ENCODE measurements around the gene SLC25A27.

Gene SLC25A27

DNA sequence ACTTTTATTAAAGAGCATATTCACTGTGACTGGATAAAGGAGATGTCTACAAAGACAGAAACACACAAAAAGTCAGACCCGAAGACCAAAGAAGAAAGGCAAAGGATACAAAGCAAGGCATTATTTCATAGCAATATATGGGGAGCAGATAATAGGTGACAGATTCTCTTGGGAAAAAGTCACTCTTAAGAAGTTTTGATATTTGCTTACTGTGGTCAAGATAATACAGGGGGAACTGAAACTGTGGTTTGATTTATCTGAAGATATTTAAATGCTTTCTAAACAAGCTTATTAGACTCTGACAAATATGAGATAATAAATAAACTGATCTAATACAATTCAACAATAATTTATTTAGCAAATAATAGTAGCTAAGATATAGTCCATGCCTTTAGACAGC, 14.8 kb upstream of the SLC25A27 start:
- TF ChIP-seq GATA3 (IDR thresholded peaks at IDR 0.05; ENCODE audit: low read depth, low read length) = no peak
- no peak for TF ChIP-seq GATA2 (IDR thresholded peaks at IDR 0.05; ENCODE audit: low read depth, low read length)

DNA sequence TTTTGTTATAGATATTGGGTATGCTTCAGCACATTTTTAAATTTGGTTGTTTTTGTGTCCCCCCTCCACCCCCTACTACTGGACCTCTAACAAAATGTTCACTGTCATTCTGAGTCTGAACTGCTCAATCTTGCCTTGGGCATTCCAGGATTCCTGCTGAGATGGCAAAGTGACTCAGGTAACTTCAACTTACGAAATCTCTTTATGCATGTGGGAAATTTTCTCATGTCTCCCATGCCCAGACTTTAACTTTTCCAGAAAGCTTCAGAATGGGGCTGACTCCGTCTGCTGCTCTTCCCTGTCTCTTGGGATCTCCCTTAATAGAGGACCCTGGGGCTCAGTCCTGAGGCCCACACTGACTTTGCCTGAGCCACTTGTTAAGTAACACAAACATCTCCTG, 14.1 kb upstream of the SLC25A27 start:
- TF ChIP-seq GATA2 (IDR thresholded peaks at IDR 0.05; ENCODE audit: low read depth, low read length) (no peak), GATA3 (IDR thresholded peaks at IDR 0.05; ENCODE audit: low read depth, low read length) (no peak)

DNA sequence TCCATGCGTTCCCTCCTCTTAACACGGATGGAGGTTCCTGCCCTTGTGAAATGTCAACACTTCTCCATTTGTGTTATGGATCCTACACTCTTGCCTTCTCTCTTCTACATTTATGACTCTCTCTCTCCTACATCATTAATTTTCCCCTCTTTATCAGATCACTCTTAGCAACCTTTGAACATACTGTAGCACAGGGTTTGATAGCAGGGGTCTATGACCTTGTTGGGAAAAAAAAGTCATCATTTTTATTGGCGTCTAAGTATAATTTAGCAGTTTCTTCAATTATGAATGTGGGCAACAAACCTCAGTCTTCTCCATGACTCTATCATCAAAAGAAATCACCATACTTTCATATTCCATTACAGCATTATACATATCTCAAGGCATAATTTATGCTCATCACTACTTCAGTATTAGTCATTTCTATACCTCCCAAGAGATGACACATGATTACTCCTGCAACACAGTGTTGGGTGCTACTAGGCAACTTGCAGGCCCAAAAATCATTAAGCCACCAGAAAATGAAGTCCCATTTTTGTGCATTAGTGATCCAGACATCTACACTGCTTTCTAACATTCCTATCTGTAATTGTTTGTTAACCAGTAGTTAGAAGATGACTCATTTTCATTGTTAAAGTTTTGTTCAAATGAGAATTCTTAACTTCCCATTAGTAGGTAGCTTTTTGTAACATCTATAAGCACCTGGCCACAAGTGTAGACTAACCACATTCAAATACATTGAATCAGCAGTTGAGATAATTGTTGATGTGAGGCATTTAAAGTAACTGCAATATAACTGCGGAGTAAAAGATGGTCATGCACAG, 9.6 kb upstream of the SLC25A27 start:
- TF ChIP-seq GATA3 (IDR thresholded peaks at IDR 0.05; ENCODE audit: low read depth, low read length) (no peak), GATA2 (IDR thresholded peaks at IDR 0.05; ENCODE audit: low read depth, low read length) (no peak)

DNA sequence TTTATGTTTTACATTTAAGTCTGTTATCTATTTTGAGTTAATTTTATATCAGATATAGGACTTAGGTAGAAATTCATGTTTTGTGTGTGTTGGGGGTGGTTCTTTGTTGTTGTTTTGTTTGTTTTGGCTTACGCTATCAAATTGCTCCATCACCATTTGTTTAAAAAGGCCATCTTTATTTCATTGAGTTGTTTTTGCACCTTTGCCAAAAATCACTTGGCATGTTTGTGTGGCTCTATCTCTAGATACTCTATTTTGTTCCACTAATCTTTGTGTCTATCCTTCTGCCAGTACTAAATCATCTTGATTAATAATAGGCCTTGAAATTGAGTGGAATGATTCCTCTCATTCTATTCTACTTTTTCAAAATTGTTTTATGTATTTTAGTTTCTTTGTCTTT, 7.5 kb upstream of the SLC25A27 start:
- no peak for TF ChIP-seq GATA3 (IDR thresholded peaks at IDR 0.05; ENCODE audit: low read depth, low read length)
- no peak for TF ChIP-seq GATA2 (IDR thresholded peaks at IDR 0.05; ENCODE audit: low read depth, low read length)

DNA sequence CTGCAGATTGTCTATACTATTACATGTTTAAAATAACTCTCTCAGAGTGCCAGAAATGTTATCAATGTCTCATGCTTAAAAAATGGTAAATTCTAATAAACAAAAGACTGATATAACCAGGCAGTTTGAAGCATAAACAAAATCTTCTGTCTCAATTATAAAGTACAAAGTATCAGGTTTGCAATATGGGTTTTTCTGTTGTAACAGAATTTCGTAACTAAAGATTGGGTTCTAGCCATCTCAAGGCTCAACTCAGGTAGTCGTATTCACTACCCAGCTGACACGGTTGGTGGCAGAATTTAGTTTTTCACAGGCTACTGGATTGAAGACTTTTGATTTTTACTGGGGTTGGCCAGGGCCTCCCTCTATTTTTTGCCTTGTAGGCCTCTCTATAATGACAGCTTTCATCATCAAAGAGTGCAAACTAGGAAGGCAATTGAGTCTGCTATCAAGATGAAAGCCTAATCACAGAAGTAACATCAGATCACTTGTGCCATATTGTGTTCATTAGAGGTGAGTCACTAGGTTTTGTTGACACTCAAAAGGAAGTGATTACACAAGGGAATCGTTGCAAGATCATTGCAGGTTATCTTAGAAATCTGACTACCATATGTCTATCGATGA, 3.8 kb upstream of the SLC25A27 start:
- TF ChIP-seq GATA3 (IDR thresholded peaks at IDR 0.05; ENCODE audit: low read depth, low read length) (no peak), GATA2 (IDR thresholded peaks at IDR 0.05; ENCODE audit: low read depth, low read length) (no peak)

DNA sequence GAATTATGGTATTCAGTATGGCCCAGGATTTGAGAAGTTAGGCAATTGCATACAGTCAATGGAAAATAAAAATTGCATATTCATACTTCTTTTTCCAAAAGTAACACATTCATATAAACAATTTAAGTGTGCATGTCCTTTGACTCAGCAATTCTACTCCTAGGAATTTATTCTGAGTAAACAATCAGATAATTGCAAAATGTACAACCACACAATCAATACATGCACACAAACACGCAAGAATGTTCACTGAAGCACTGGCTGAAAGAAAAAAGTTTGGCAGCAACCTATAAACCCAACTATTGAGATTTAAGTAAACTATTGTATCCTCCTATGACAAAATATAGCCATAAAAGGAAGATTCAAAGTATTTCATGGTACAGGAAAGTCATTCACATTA, 1.8 kb upstream of the SLC25A27 start:
- TF ChIP-seq GATA2 (IDR thresholded peaks at IDR 0.05; ENCODE audit: low read depth, low read length) (no peak), GATA3 (IDR thresholded peaks at IDR 0.05; ENCODE audit: low read depth, low read length) (no peak)

DNA sequence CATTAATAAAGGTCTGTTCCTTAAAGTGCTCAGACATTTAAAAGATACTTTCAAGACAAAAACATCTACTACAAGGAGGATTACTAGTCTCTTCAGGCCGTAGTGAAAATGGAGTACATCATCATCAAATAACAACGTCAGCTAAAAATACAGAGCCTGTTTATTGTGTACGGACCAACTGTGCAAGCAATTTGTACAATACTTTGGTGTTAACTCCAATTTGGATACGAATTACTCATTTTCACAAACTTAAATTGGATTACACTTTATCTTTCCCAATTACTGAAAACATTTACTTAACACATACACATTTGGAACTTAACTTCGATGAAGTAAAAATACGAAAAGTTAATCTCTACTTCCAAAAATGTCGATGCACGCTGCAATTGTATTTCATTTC, 959 bp upstream of the SLC25A27 start:
- TF ChIP-seq GATA3 (IDR thresholded peaks at IDR 0.05; ENCODE audit: low read depth, low read length) = no peak
- no peak for TF ChIP-seq GATA2 (IDR thresholded peaks at IDR 0.05; ENCODE audit: low read depth, low read length)

DNA sequence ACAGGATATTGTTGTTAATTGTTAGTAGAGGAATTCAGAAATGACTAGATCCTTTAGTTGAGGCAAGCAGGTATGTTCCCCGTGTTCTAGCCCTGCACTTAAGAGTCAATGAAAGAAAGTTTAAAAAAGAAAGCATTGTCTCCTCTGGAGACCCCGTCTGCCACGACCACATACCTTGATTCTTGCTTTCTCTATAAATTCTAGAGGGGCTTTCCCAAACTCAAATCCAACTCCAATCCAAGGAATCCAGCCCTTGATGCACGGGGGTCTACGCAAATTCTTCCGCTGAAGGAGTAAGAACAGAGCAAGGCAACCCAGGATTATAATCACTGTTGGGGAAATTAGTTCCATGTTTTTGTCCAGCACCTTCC, 558 bp upstream of the SLC25A27 start:
- no peak for TF ChIP-seq GATA2 (IDR thresholded peaks at IDR 0.05; ENCODE audit: low read depth, low read length)
- no peak for TF ChIP-seq GATA3 (IDR thresholded peaks at IDR 0.05; ENCODE audit: low read depth, low read length)

DNA sequence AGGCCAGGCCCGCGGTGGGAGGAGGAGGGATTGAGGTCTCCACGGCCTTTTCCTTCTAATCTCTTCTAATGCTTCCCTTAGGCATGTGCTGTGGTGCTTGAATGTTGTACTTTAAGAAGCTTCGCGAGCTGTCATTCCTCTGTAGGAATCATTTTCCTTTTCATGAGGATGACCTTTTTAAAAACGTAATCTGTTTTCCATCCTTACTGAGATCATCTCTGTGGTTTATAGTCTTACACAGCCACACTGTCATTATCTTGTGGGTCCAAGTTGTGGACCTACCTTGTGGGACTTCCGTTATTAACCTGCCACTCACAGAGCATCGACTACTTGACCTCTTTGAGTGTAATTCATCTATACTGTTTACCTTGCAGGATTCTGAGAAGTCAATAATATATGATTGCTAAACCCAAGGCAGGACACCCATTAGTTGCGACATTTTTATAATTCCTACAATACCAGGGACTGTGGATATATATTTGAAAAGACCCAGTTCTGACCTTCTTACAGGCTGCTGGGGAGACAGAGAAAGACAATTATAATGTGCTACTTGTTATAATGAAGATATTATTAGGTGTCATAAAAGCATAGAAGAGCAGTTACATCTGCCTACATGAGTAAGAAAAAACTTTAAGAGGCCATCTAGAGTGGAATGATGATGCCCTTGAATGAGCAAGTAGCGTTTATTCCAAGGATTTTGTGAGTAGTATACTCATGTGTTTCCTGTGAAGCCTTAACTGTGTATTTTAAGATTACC, 842 bp downstream of the SLC25A27 start:
- TF ChIP-seq GATA3 (IDR thresholded peaks at IDR 0.05; ENCODE audit: low read depth, low read length) = no peak
- TF ChIP-seq GATA2 (IDR thresholded peaks at IDR 0.05; ENCODE audit: low read depth, low read length) = no peak

DNA sequence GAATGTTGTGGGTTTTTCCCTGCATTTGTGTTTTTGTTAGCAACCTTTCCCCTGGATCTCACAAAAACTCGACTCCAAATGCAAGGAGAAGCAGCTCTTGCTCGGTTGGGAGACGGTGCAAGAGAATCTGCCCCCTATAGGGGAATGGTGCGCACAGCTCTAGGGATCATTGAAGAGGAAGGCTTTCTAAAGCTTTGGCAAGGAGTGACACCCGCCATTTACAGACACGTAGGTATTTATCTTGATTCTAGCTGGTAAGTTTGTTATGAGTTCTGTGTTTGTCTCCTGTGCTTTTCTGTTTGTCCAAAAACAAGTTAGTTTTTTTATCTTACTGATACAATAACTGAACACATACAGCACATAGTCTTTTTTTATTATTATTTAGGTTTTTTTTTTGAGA, 3.0 kb downstream of the SLC25A27 start:
- TF ChIP-seq GATA2 (IDR thresholded peaks at IDR 0.05; ENCODE audit: low read depth, low read length) (no peak), GATA3 (IDR thresholded peaks at IDR 0.05; ENCODE audit: low read depth, low read length) (no peak)

DNA sequence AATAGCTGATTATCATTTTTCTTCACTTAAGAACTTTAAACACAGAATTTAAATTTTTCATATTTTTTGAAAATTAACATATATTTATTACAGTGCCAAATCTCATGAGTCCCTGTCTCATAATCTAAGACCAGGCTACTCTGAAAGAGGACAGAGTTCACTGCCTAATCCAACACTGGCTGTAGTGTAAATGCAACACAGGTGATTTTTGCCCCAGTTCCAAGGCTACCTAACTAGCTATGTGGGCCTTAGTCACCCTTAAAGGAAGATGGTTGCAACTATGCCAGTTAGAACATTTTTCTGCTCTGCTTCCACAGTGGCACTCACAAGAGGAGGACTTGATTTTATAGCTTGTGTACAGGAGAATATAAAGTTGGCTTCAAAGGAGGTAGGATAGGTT, 4.9 kb downstream of the SLC25A27 start:
- TF ChIP-seq GATA3 (IDR thresholded peaks at IDR 0.05; ENCODE audit: low read depth, low read length) = no peak
- no peak for TF ChIP-seq GATA2 (IDR thresholded peaks at IDR 0.05; ENCODE audit: low read depth, low read length)

DNA sequence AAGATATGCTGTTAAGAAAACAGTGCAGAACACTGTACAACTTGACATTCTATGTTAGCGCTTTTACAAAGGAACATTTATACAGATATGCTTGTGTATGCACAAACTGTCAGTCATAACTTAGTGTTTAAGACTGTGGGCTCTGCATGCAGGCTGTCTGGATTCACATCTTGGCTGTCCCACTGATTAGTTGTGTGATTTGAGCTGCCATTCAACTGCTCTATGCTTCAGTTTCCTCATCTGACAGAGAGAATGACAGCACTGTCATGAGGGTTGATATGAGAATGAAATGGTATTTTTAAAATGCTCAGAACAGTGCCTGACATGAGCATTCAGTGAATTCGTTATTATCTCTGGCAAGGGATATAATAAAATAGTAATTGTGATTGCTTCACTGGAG, 8.7 kb downstream of the SLC25A27 start:
- TF ChIP-seq GATA3 (IDR thresholded peaks at IDR 0.05; ENCODE audit: low read depth, low read length) (no peak), GATA2 (IDR thresholded peaks at IDR 0.05; ENCODE audit: low read depth, low read length) (no peak)

DNA sequence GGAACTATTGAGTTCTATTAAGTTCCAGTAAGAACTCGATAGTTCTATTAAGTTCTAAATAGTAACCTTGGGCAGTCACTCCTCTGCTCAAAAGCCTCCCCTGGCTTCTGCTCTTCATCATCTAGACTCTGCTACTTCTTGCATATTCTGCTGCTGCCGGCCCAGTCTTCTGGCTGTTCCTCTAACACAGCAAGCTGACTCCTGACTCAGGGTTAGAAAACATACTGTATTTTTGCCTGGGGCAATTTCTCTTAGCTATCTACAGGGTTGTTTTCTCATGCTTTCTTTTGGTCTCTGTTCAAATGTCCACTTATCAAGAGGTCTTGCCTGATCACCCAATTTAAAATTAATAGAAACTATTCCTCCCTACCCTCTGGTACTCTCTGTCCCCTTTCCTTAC, 14.6 kb downstream of the SLC25A27 start:
- TF ChIP-seq GATA3 (IDR thresholded peaks at IDR 0.05; ENCODE audit: low read depth, low read length) = no peak
- no peak for TF ChIP-seq GATA2 (IDR thresholded peaks at IDR 0.05; ENCODE audit: low read depth, low read length)

DNA sequence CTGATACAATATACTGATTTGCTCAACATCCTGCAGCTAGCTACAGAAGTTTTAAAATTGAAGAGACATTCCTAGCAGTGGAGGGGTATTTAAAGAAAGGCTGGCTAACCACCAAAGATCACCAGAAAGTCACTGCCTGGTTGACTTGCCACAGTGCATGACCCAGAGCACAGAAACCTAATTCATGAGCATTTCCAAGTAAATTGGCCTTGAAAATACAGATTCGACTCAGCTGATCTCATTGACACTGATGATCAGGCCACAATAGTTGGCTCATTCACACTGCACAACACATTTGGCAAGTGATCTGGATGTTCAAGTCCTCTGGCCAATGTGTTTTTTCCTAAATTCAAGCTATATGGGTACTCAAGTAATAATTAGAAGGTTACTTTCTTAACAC, 21.6 kb downstream of the SLC25A27 start:
- TF ChIP-seq GATA2 (IDR thresholded peaks at IDR 0.05; ENCODE audit: low read depth, low read length) (no peak), GATA3 (IDR thresholded peaks at IDR 0.05; ENCODE audit: low read depth, low read length) (no peak)
